Fibroblast of the aortic adventitia (primary cell): Measurements from ENCODE around the gene VARS2. TPM values are rescaled to one million over a fixed set of nuclear protein-coding genes. Genes with fewer than 3 reads are reported as not detected.

ENCODE experiments used
- DNase-seq: peaks from one replicate; pipeline ENCODE4 v3.0.0-alpha.2; 2010; ENCODE audit warnings: low read depth
- H3K4me3 ChIP-seq: 2 replicates; pipeline ENCODE4 v1.5.1; 2011; ENCODE audit warnings: low read depth, mild to moderate bottlenecking, control low read depth, low read length, moderate library complexity
- CTCF ChIP-seq: IDR thresholded peaks from 2 replicates; pipeline ENCODE4 v1.5.1; 2011; ENCODE audit warnings: mild to moderate bottlenecking, low read length, control low read depth, inconsistent platforms; ENCODE audit not compliant: insufficient read depth
- total RNA-seq: library from RNA; depleted of rRNA; stranded (reverse); fragments of >200 nt; gene quantifications from 2 replicates; pipeline ENCODE4 v1.2.3, GENCODE V29; 2012; ENCODE audit warnings: low replicate concordance

Gene VARS2
- total RNA-seq, 1 donor, result 15.6 TPM

GRCh38 chr6:30875244-30876038, 38.6 kb upstream of the VARS2 start:
- TF ChIP-seq CTCF, result no peak
- DNase-seq, result no peak
- no peak overlapping the region for H3K4me3 ChIP-seq

GRCh38 chr6:30876039-30876730, 37.9 kb upstream of the VARS2 start:
- peak; percentile 77 for DNase-seq
- no peak overlapping the region for H3K4me3 ChIP-seq
- TF ChIP-seq CTCF, result no peak

- H3K4me3 ChIP-seq, result peak overlapping the region; percentile 49
- DNase-seq, result peak; percentile 94
- peak; percentile 88 for TF ChIP-seq CTCF
Measured at GRCh38 chr6:30877419-30878262, 36.4 kb upstream of the VARS2 start.

- H3K4me3 ChIP-seq, result no peak overlapping the region
- TF ChIP-seq CTCF, result no peak
- DNase-seq, result no peak
Measured at GRCh38 chr6:30879684-30880427, 34.2 kb upstream of the VARS2 start.

- no peak for DNase-seq
- no peak overlapping the region for H3K4me3 ChIP-seq
- TF ChIP-seq CTCF, result no peak
Measured at GRCh38 chr6:30880698-30881252, 33.3 kb upstream of the VARS2 start.
